Vagina (tissue), 2 donors: ENCODE measurements around the gene PLCB1.

ENCODE experiments used
- CTCF ChIP-seq, 3 experiments: fragments of 450-650 bp in 2 of 3; fragments of 200-600 bp in 1 of 3; sonication (generic) in 1 of 3; IDR thresholded peaks; one replicate each; pipeline ENCODE4 v1.5.1; 2017 to 2019; ENCODE audit warnings: antibody characterized with exemption in 3 of 3, mild to moderate bottlenecking in 2 of 3, moderate library complexity in 2 of 3
- POLR2AphosphoS5 ChIP-seq, 2 donors: sonication (generic); formaldehyde crosslinking; IDR thresholded peaks; one replicate each; pipeline ENCODE4 v1.9.0; 2017; ENCODE audit warnings: antibody characterized with exemption in 2 of 2, mild to moderate bottlenecking in 2 of 2, low read depth in 1 of 2; ENCODE audit not compliant: insufficient read depth in 1 of 2

- TF ChIP-seq CTCF (IDR thresholded peaks at IDR 0.05): no peak
- TF ChIP-seq POLR2AphosphoS5 (IDR thresholded peaks at IDR 0.05; ENCODE audit: insufficient read depth in 1 of 2, low read depth in 1 of 2): no peak
Observed at GRCh38 chr20:8711501-8711900, 579.4 kb downstream of the PLCB1 start.
